HG03439 (cell line): ENCODE results near the gene CYSRT1.

ENCODE experiments used
- ATAC-seq: cut with Tn5 transposase; IDR thresholded peaks from one replicate; pipeline ENCODE4 v1.9.1; 2021; ENCODE audit warnings: mild to moderate bottlenecking, moderate library complexity; ENCODE audit not compliant: unreplicated experiment

CYSRT1 gene

GRCh38 chr9:137190315-137190856 is 34.6 kb upstream of the CYSRT1 start:
- ATAC-seq, result no peak

GRCh38 chr9:137191245-137191644 is 33.7 kb upstream of the CYSRT1 start:
- ATAC-seq, result no peak

GRCh38 chr9:137191691-137192447 is 33.1 kb upstream of the CYSRT1 start:
- ATAC-seq, result no peak

GRCh38 chr9:137192448-137192780 is 32.6 kb upstream of the CYSRT1 start:
- no peak for ATAC-seq

- ATAC-seq, result no peak
These were observed 32.1 kb upstream of the CYSRT1 start for GRCh38 chr9:137192859-137193258.

GRCh38 chr9:137193771-137194170 is 31.2 kb upstream of the CYSRT1 start:
- ATAC-seq, result no peak

- no peak for ATAC-seq
These were observed 30.6 kb upstream of the CYSRT1 start for GRCh38 chr9:137194388-137194787.

GRCh38 chr9:137194909-137195308 is 30.1 kb upstream of the CYSRT1 start:
- ATAC-seq, result no peak

GRCh38 chr9:137195525-137196220 is 29.3 kb upstream of the CYSRT1 start:
- ATAC-seq, result no peak

GRCh38 chr9:137198051-137198901 is 26.7 kb upstream of the CYSRT1 start:
- ATAC-seq, result no peak

- ATAC-seq, result no peak
These were observed 26.1 kb upstream of the CYSRT1 start for GRCh38 chr9:137198902-137199283.

GRCh38 chr9:137199411-137200121 is 25.4 kb upstream of the CYSRT1 start:
- ATAC-seq, result no peak

- peak; percentile 85 for ATAC-seq
These were observed 24.4 kb upstream of the CYSRT1 start, which contains the start of gene TPRN for GRCh38 chr9:137200311-137201204. Gene TPRN, minus strand, starts transcription at chr9:137200741. Its CDS starts 30 bp downstream, at chr9:137200711.

GRCh38 chr9:137201205-137201868 is 23.6 kb upstream of the CYSRT1 start:
- no peak for ATAC-seq

GRCh38 chr9:137202966-137203365 is 22.0 kb upstream of the CYSRT1 start:
- ATAC-seq, result no peak

- ATAC-seq, result no peak
These were observed 20.2 kb upstream of the CYSRT1 start for GRCh38 chr9:137204731-137205125.

- peak; percentile 43 for ATAC-seq
These were observed 19.6 kb upstream of the CYSRT1 start, which contains the start of the genes NDOR1 and TMEM203 for GRCh38 chr9:137205126-137206069. Gene NDOR1, plus strand, starts transcription at chr9:137205700. Its CDS starts 78 bp downstream, at chr9:137205778. Gene TMEM203, minus strand, starts transcription at chr9:137205648. Its CDS starts 234 bp downstream, at chr9:137205414.

- ATAC-seq, result no peak
These were observed 18.4 kb upstream of the CYSRT1 start for GRCh38 chr9:137206602-137207001.
